Measurements from ENCODE around the gene NUDCD3. TPM values are rescaled to one million over a fixed set of nuclear protein-coding genes. Genes with fewer than 3 reads are reported as not detected.

Gene NUDCD3
- total and polyA plus RNA-seq, 3 experiments from 2014 or later, result 72.0 to 99.5 (median 98.8) TPM

DNA sequence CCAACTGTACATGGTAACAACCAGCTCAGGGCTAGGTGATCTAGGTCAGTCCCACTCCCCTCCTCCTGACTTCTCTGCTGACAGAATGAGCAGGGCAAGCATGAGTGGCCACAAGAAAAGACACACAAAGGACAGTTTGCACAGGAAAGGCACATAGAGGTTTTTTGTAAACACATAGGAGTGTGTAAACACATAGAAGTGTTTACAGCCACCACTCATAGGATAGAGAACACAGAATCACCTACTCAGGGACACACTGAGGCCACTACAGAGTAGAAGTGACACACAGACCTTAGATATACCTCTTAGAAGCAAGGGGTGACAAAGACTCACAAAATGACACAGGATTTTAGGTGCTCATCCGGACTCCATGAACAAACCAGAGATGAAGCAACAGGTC lies 19.0 kb downstream of the NUDCD3 start:
- CTCF ChIA-PET, result no interaction called here
- peaks cover 56 to 93% (median 76%) of the 10 kb centered on the region in 3 donors for H3K4me1 Mint-ChIP-seq
- H3K36me3 ChIP-seq (ENCODE audit: insufficient read depth, low read length), result peaks cover 19% of the 10 kb centered on the region

DNA sequence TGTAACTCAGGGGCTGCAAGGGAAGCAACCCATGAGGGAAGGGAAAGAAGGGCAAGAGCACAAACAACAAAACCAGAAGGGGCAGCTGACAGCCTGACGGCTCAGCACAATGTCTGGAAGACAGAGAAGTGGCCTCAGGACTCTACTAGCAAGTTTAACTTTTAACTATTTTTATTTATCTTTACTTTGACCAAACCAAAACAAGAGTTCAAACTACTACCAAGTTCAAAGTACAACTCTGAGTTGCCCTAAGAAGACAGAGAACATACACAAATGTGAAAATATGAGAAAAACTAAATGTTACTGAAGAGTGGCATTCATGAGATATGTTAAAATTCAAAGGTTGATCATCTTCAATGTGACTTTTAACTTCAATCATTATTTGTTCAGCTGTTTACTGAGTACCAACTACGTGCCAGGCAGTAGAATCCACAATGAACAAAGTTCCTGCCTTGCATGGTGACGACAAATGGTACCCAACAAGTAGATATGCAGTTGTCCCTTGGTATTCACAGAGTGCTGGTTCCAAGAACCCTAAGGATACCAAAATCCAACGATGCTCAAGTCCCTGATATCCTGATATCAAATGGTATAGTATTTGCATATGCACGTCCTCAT lies 19.7 kb downstream of the NUDCD3 start:
- CTCF ChIA-PET, result no interaction called here
- H3K4me1 ChIP-seq (ENCODE audit: insufficient read depth, low read length), result peaks cover 19% of the 10 kb centered on the region
- POLR2A ChIA-PET, result interaction anchor here (0.6 kb wide), 1 partner anchor 15 kb away, joined by 3 read pairs; no protein-coding TSS in a partner anchor
- no peaks in the 10 kb centered on the region for H3K27me3 ChIP-seq (ENCODE audit: insufficient read depth, low read length, poor library complexity, severe bottlenecking)
- H3K36me3 ChIP-seq (ENCODE audit: insufficient read depth, low read length), result peaks cover 14% of the 10 kb centered on the region
- peaks cover 0 to 93% (median 23%) of the 10 kb centered on the region in 3 donors for H3K36me3 Mint-ChIP-seq
- H3K9me3 ChIP-seq (ENCODE audit: low read length), result no peaks in the 10 kb centered on the region
- H3K27ac Mint-ChIP-seq, result peak overlapping the region in 2 of 8 donors; percentile 5 to 17
- no peaks in the 10 kb centered on the region for H3K27me3 Mint-ChIP-seq
- H3K4me3 Mint-ChIP-seq, result no peak overlapping the region
- H3K9me3 Mint-ChIP-seq, result no peaks in the 10 kb centered on the region
- peaks cover 63 to 94% (median 81%) of the 10 kb centered on the region in 3 donors for H3K4me1 Mint-ChIP-seq
- no peak overlapping the region for H3K4me3 ChIP-seq (ENCODE audit: low read length)
- DNase-seq, result no peak
- H3K27ac ChIP-seq (ENCODE audit: low read depth, low read length), result no peak overlapping the region

More for the DNA sequence above, 19.0 kb downstream of the NUDCD3 start:
- Histone ChIP-seq H3K4me3 (ENCODE audit: low read length) (no peak overlapping the region), H3K27ac (ENCODE audit: low read depth, low read length) (no peak overlapping the region), H3K9me3 (ENCODE audit: low read length) (no peaks in the 10 kb centered on the region), H3K27me3 (ENCODE audit: insufficient read depth, low read length, poor library complexity, severe bottlenecking) (no peaks in the 10 kb centered on the region), H3K4me1 (ENCODE audit: insufficient read depth, low read length) (peaks cover 14% of the 10 kb centered on the region)
- Mint-ChIP-seq H3K4me3 (no peak overlapping the region), H3K9me3 (no peaks in the 10 kb centered on the region), H3K27me3 (no peaks in the 10 kb centered on the region), H3K36me3 (peaks cover 0 to 93% (median 23%) of the 10 kb centered on the region in 3 donors), H3K27ac (peak overlapping the region in 4 of 8 donors; percentile 3 to 51 (median 21))
- DNase-seq, result no peak
- POLR2A ChIA-PET, result interaction anchor here (0.6 kb wide), 1 partner anchor 16 kb away, joined by 3 read pairs; no protein-coding TSS in a partner anchor

DNA sequence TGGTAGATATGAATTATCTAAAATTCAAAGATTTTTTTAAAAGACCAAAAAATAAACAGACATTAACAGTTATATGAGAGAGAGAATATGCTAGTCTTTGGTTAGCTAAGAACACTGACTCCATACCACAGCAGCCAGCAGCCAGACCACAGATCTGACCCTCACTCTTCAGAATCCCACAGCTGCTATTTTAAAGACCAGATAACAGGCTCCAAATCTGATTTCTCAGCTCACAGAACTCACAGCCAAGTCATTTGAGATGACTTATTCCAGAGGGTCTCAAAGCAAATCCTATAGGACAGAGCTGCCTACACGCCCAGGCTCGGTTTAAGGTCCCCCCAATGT lies 20.4 kb downstream of the NUDCD3 start:
- POLR2A ChIA-PET, result no interaction called here
- Mint-ChIP-seq H3K4me1 (peaks cover 70 to 96% (median 87%) of the 10 kb centered on the region in 3 donors), H3K27me3 (no peaks in the 10 kb centered on the region), H3K36me3 (peaks cover 0 to 95% (median 25%) of the 10 kb centered on the region in 3 donors), H3K4me3 (no peak overlapping the region), H3K9me3 (no peaks in the 10 kb centered on the region), H3K27ac (peak overlapping the region in 2 of 8 donors; percentile 7 to 17)
- Histone ChIP-seq H3K36me3 (ENCODE audit: insufficient read depth, low read length) (peaks cover 14% of the 10 kb centered on the region), H3K27me3 (ENCODE audit: insufficient read depth, low read length, poor library complexity, severe bottlenecking) (no peaks in the 10 kb centered on the region), H3K9me3 (ENCODE audit: low read length) (no peaks in the 10 kb centered on the region), H3K4me1 (ENCODE audit: insufficient read depth, low read length) (peaks cover 19% of the 10 kb centered on the region), H3K27ac (ENCODE audit: low read depth, low read length) (no peak overlapping the region), H3K4me3 (ENCODE audit: low read length) (no peak overlapping the region)
- CTCF ChIA-PET, result no interaction called here
- DNase-seq, result no peak

DNA sequence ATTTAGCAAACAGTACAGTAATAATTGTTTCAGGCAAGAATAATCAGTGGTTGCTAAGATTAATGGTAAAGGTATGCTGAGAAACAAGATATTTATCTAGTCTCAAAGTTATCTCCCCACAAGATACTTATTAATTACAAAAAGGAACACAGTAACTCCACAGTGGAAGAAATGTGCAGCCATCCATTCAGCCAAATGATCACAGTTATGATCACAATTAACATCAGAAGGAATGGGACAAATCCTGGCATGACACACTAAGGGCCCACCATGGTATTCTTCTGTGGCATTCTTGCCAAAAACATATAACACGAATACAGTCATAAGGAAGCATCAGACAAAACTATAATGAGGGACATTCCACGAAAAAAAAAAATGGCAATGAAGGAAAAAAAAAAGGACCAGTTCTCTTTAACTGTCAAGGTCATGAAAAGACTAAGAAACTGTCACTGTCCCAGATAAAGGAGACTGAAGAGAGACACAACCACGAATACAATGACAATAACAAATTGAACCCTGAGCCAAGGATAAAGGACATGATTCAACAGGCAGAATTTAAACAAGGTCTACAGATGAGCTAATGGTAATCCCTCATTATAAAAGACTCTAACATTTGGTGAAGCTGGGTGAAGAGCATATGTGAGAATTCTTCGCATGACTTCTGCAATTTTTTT lies 20.9 kb downstream of the NUDCD3 start:
- ChIA-PET POLR2A (no interaction called here), CTCF (interaction anchor here (1.2 kb wide), 1 partner anchor 21 kb away, joined by 3 read pairs; the partner anchor contains the start of gene NUDCD3)
- Histone ChIP-seq H3K27me3 (ENCODE audit: insufficient read depth, low read length, poor library complexity, severe bottlenecking) (no peaks in the 10 kb centered on the region), H3K27ac (ENCODE audit: low read depth, low read length) (no peak overlapping the region), H3K4me1 (ENCODE audit: insufficient read depth, low read length) (peaks cover 19% of the 10 kb centered on the region), H3K4me3 (ENCODE audit: low read length) (no peak overlapping the region), H3K9me3 (ENCODE audit: low read length) (no peaks in the 10 kb centered on the region), H3K36me3 (ENCODE audit: insufficient read depth, low read length) (peaks cover 14% of the 10 kb centered on the region)
- peaks cover 72 to 98% (median 92%) of the 10 kb centered on the region in 3 donors for H3K4me1 Mint-ChIP-seq
- DNase-seq, result no peak
- H3K9me3 Mint-ChIP-seq, result no peaks in the 10 kb centered on the region
- H3K27ac Mint-ChIP-seq, result peak overlapping the region in 3 of 8 donors; percentile 3 to 29 (median 6)
- H3K36me3 Mint-ChIP-seq, result peaks cover 0 to 94% (median 25%) of the 10 kb centered on the region in 3 donors
- H3K4me3 Mint-ChIP-seq, result no peak overlapping the region
- no peaks in the 10 kb centered on the region for H3K27me3 Mint-ChIP-seq

DNA sequence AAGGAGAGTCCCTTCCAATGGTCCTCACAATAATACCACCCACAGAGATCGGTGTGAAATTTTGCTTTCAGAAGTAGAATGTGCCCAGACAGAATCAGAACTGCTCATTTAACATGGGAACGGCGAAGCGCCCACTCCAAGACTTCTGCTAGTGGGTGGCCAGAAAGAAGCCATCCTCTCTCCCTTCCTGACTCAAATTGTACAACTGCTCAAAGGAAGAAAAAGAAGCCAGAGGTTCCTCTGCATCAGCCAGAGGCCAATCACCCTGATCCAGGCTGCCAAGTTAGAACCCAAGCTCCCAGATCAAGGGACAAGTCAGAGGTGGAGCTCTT lies 23.3 kb downstream of the NUDCD3 start:
- peak overlapping the region in 6 of 8 donors; percentile 4 to 85 (median 40) for H3K27ac Mint-ChIP-seq
- H3K36me3 Mint-ChIP-seq, result peaks cover 0 to 77% (median 23%) of the 10 kb centered on the region in 3 donors
- Histone ChIP-seq H3K4me3 (ENCODE audit: low read length) (no peak overlapping the region), H3K27me3 (ENCODE audit: insufficient read depth, low read length, poor library complexity, severe bottlenecking) (no peaks in the 10 kb centered on the region), H3K4me1 (ENCODE audit: insufficient read depth, low read length) (peaks cover 32% of the 10 kb centered on the region), H3K36me3 (ENCODE audit: insufficient read depth, low read length) (peaks cover 14% of the 10 kb centered on the region), H3K27ac (ENCODE audit: low read depth, low read length) (no peak overlapping the region), H3K9me3 (ENCODE audit: low read length) (no peaks in the 10 kb centered on the region)
- CTCF ChIA-PET, result no interaction called here
- POLR2A ChIA-PET, result interaction anchor here (0.7 kb wide), 1 partner anchor 422 kb away, joined by 4 read pairs; no protein-coding TSS in a partner anchor
- H3K4me1 Mint-ChIP-seq, result peaks cover 66 to 94% (median 88%) of the 10 kb centered on the region in 3 donors
- no peaks in the 10 kb centered on the region for H3K27me3 Mint-ChIP-seq
- H3K4me3 Mint-ChIP-seq, result peak overlapping the region in 2 of 7 donors; percentile 9 to 53
- DNase-seq, result no peak
- H3K9me3 Mint-ChIP-seq, result no peaks in the 10 kb centered on the region

DNA sequence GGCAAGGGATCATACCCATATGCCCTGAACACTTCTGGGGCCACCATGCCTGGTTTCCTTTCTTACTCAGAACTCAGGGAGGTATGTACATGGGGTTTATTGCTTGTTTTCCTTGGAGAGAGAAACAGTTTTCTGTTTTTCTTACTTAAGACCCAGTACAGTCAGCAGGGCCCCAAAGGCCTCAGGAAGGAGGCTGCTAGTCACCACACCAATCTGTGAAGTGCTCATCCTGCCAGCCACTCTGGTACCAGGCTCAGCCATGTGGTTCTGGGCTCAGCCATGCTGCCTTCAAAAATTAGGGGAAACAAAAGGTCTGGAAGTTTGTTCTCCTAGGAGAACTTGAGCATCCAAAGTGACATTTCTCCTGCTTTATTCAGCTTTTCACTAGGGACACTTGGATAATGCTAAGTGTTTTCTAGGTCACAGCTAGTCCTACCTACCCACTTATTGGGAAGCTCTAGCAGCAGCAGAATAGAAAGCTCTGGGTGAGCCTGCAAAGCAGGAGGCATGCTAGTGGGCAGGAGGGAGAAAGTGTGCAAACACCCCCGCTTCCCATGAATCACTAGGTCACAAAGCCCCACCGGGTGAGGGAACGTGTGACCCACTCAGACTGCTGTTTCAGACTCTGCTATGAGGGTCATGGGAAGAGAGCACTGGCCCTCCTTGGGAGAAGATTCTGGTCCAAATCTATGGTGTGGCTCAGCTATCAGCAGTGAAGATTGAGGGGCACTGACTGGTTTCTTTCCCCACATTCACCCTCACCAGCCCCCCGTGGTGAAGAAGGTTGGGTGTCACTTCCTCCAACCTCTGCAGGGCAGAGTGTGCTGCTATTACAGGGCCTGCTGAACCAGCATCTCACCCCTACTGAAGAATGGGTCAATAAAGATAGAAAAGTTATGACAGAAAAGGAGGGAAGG lies 23.9 kb downstream of the NUDCD3 start:
- H3K27me3 ChIP-seq (ENCODE audit: insufficient read depth, low read length, poor library complexity, severe bottlenecking), result no peaks in the 10 kb centered on the region
- peak overlapping the region in 4 of 7 donors; percentile 9 to 57 (median 53) for H3K4me3 Mint-ChIP-seq
- H3K36me3 Mint-ChIP-seq, result peaks cover 0 to 73% (median 21%) of the 10 kb centered on the region in 3 donors
- H3K9me3 Mint-ChIP-seq, result no peaks in the 10 kb centered on the region
- no peak overlapping the region for H3K4me3 ChIP-seq (ENCODE audit: low read length)
- no peak for DNase-seq
- CTCF ChIA-PET, result no interaction called here
- no peaks in the 10 kb centered on the region for H3K9me3 ChIP-seq (ENCODE audit: low read length)
- POLR2A ChIA-PET, result no interaction called here
- H3K27me3 Mint-ChIP-seq, result no peaks in the 10 kb centered on the region
- peaks cover 14% of the 10 kb centered on the region for H3K36me3 ChIP-seq (ENCODE audit: insufficient read depth, low read length)
- H3K27ac ChIP-seq (ENCODE audit: low read depth, low read length), result no peak overlapping the region
- peak overlapping the region in 6 of 8 donors; percentile 4 to 85 (median 40) for H3K27ac Mint-ChIP-seq
- peaks cover 37% of the 10 kb centered on the region for H3K4me1 ChIP-seq (ENCODE audit: insufficient read depth, low read length)
- peaks cover 68 to 94% (median 88%) of the 10 kb centered on the region in 3 donors for H3K4me1 Mint-ChIP-seq

DNA sequence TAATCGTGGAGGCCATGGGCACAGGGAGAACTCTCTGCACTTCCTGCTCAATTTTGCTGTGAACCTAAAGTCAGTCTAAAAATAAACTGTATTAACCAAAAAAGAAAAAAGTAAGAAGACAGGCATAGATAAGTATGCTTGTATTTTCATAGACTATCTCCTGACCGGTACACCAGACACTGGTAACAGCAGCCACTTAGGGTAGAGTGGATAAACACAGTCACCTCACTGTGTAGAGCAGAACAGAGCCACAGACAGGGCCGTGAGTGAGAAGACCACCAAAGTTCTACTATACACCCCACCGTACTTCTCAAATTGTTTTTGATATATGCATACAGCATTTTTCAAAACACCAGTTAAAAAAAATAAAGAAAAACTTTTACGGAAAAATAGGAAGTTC lies 25.0 kb downstream of the NUDCD3 start:
- DNase-seq, result no peak
- no peak overlapping the region for H3K4me3 ChIP-seq (ENCODE audit: low read length)
- peak overlapping the region in 1 of 8 donors; percentile 76 for H3K27ac Mint-ChIP-seq
- H3K36me3 ChIP-seq (ENCODE audit: insufficient read depth, low read length), result peaks cover 14% of the 10 kb centered on the region
- ChIA-PET CTCF (no interaction called here), POLR2A (no interaction called here)
- no peak overlapping the region for H3K27ac ChIP-seq (ENCODE audit: low read depth, low read length)
- H3K4me1 Mint-ChIP-seq, result peaks cover 73 to 95% (median 93%) of the 10 kb centered on the region in 3 donors
- H3K4me1 ChIP-seq (ENCODE audit: insufficient read depth, low read length), result peaks cover 45% of the 10 kb centered on the region
- H3K4me3 Mint-ChIP-seq, result no peak overlapping the region
- no peaks in the 10 kb centered on the region for H3K27me3 ChIP-seq (ENCODE audit: insufficient read depth, low read length, poor library complexity, severe bottlenecking)
- no peaks in the 10 kb centered on the region for H3K27me3 Mint-ChIP-seq
- H3K9me3 Mint-ChIP-seq, result no peaks in the 10 kb centered on the region
- H3K36me3 Mint-ChIP-seq, result peaks cover 0 to 66% (median 24%) of the 10 kb centered on the region in 3 donors
- no peaks in the 10 kb centered on the region for H3K9me3 ChIP-seq (ENCODE audit: low read length)
